HG03066 (cell line): Measurements from ENCODE around the gene TSACC.

ENCODE experiments used
- ATAC-seq: cut with Tn5 transposase; IDR thresholded peaks from one replicate; pipeline ENCODE4 v1.9.1; 2021; ENCODE audit warnings: low read depth; ENCODE audit not compliant: unreplicated experiment

TSACC gene

DNA sequence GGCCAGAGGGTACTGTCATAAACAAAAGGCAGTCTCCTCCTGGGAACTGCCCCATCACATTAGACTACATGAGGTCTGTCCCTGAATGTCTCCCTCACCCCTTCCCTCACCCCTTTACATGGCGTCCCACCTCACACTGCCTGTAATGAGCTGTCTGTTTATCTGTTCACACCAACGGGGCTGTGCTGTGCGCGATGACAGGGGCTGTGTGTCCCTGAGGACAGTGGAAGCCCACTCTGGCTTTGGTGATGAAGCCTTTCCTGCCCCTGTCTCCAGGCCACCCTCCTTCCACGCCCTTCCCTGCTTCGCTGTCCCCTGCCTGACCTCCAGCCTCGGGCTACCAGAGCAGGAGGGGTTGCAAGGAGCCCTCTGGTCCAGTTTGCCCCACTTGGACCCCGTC lies 53.4 kb downstream of the TSACC start:
- no peak for ATAC-seq

DNA sequence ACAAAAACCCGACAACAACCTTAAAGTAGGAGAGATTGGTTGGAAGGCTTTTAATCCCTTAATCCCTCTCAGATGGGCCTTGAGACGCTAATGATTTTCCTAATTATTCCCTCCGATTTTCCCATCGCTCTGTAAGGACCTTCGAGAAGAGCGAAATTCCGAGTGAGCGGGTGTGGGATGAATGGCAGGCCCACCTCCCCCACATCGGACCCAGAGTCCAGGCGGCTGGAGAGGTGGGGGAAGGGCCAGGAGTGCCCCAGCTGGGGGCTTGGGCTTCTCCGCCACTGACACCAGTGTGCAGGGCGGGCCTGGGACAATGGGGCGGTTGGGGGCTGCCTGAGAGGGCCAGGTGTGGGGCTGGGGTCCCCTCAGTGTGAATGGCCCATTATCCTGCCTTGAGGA lies 54.1 kb downstream of the TSACC start:
- no peak for ATAC-seq

DNA sequence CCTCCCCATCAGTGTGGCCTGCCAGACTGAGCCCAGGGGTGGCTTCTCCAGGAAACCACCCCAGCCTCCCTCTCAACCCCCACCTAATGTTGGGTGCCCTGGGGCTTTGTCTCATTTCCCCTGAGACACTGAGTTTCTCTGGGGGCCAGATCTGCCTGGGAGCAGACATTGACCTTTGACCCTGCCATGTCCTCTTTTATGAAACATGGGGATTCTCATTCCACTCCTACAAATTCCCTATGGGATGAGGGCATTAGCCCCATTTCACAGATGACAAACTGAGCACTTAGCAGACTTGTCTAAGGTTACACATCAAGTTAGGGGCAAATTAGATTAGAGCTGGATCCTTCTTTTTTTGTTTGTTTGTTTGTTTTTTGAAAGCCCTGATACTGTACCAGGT lies 54.8 kb downstream of the TSACC start:
- ATAC-seq, result no peak

DNA sequence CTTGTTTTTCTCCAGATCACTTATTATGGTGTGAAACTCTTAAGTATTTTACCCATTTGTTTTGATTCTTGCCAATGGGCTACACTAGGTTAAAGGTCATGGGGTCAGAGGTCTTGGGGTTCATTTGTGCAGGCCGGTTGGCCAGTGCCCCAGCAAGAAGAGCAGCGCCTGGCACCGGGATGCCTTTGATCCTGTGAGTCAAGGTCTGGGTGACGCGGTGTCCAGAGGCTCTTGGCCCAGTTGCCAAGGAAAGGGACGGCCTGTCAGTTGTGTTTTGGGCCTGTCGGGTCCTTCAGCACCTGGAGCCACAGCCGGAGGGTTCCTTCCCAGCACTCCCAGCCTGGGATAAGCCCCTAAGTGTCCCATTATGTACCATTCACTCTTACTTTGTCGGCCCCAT lies 55.8 kb downstream of the TSACC start:
- ATAC-seq, result no peak

DNA sequence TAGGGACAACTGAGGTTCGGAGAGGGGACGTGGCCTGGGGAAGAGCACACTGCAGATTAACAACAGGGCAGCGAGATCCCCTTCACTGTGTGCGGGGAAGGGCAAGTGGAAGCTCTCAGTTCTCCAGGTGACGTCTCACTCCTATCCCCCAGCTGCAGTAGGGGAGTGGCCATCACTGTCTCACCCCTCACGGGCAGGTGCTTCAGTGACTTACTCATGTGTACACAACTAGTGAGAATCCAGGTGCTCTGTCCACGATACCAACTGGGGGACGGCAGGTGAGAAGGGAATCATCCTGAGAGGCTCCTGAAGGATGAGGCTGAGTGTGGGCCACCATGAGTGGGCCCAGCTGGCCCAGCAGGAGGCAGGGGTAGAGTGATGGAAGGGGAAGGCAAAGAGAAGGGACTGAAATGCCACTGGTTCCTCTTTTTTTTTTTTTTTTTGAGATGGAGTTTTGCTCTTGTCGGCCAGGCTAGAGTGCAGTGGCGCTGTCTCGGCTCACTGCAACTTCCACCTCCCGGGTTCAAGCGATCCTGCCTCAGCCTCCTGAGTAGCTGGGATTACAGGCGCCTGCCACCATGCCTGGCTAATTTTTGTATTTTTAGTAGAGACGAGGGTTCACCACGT lies 56.6 kb downstream of the TSACC start:
- no peak for ATAC-seq
